Activated naive CD8-positive, alpha-beta T cell treated with anti-CD3 and anti-CD28 coated beads, Interleukin-2, amount 10 ng/mL, durations not matched to agents 7 days and 5 days (primary cell): ENCODE results near the gene SPECC1. TPM values are rescaled to one million over a fixed set of nuclear protein-coding genes. Genes with fewer than 3 reads are reported as not detected.
"Not testable (repeated sequence)": the region's sequence is repeated elsewhere in the genome, so short reads cannot be mapped to it uniquely, and the experiment has no call there.

ENCODE experiments used
- ATAC-seq: fragments of 150-1000 bp; cut with Tn5 transposase; one replicate; pipeline ENCODE4 v1.10.0; 2021; ENCODE audit warnings: low read depth, moderate library complexity
- POLR2A ChIA-PET: fragments of 350-600 bp; sonication (Branson Sonifier 250); formaldehyde crosslinking; loops from one replicate; lab custom pipeline; 2021; ENCODE audit warnings: antibody characterized with exemption; lab: Charles Lee
- DNase-seq: peaks from one replicate; pipeline ENCODE4 v3.0.0; 2021
- H3K27ac Mint-ChIP-seq: one replicate; pipeline ENCODE4 v1.8.0; 2022; ENCODE audit warnings: mild to moderate bottlenecking, mixed read lengths
- H3K27me3 Mint-ChIP-seq: one replicate; pipeline ENCODE4 v1.8.0; 2022; ENCODE audit warnings: mild to moderate bottlenecking, moderate library complexity, mixed read lengths
- H3K36me3 Mint-ChIP-seq: one replicate; pipeline ENCODE4 v1.8.0; 2021; ENCODE audit warnings: mild to moderate bottlenecking, mixed read lengths
- H3K4me1 Mint-ChIP-seq: one replicate; pipeline ENCODE4 v1.8.0; 2021; ENCODE audit warnings: mixed read lengths
- H3K4me3 Mint-ChIP-seq: one replicate; pipeline ENCODE4 v1.8.0; 2022; ENCODE audit warnings: mild to moderate bottlenecking, moderate library complexity, mixed read lengths
- H3K9me3 Mint-ChIP-seq: one replicate; pipeline ENCODE4 v1.8.0; 2021; ENCODE audit warnings: mixed read lengths
- total RNA-seq, 2 experiments: library from RNA; stranded (reverse); gene quantifications; one replicate each; pipeline ENCODE4 v1.2.3, GENCODE V29; 2021

The SPECC1 gene
- total RNA-seq, 2 experiments from 2014 or later, result 8.3 to 10.0 TPM

DNA sequence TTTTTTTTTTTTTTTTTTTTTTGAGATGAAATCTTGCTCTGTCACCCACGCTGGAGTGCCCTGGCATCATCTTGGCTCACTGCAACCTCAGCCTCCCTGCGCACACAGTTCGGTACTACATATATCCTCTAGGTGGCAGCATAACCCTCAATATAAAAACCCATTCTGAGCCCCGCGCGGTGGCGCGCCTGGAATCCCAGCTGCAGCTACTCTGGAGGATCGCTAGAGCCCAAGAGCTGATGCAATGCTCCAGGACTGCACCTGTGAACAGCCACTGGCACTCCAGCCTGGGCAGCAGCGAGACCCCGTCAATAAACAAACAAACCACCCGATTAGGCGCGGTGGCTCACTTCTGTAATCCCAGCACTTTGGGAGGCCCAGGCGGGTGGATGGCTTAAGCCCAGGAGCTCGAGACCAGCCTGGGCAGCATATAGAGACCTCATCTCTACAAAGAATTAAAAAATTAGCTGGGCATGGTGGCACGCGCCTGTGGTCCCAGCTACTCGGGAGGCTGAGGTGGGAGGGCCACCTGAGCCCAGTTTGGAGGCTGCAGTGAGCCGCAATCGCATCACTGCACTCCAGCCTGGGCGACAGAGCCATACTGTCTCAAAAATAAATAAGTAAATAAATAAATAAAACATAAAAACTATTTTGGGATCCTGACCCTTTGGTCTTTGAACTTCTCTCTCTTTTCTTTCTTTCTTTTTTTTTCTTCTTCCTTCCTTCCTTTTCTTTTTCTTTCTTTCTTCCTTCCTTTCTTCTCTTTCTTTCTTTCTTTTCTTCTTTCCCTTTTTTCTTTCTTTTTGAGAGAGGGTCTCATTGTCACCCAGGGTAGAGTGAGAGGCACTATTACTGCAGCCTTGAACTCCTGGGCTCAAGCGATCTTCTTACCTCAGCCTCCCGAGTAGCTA is 16.1 kb upstream of the SPECC1 start:
- H3K4me3 Mint-ChIP-seq, result no peak overlapping the region
- H3K27me3 Mint-ChIP-seq, result peaks cover 12% of the 10 kb centered on the region
- H3K27ac Mint-ChIP-seq, result no peak overlapping the region
- ATAC-seq, result peak; percentile 96
- POLR2A ChIA-PET, result interaction anchor here (0.7 to 1.1 kb wide), 2 partner anchors 15 to 17 kb away, joined by 5 to 9 read pairs; partner anchors contain the start of gene AKAP10
- peak; percentile 73 for DNase-seq
- no peaks in the 10 kb centered on the region for H3K9me3 Mint-ChIP-seq
- no peaks in the 10 kb centered on the region for H3K36me3 Mint-ChIP-seq
- H3K4me1 Mint-ChIP-seq, result peaks cover 6% of the 10 kb centered on the region

GRCh38 chr17:19996086-19996485 is 13.1 kb upstream of the SPECC1 start:
- no peak overlapping the region for H3K4me3 Mint-ChIP-seq
- DNase-seq (no peak), ATAC-seq (no peak)
- peaks cover 9% of the 10 kb centered on the region for H3K27me3 Mint-ChIP-seq
- no peak overlapping the region for H3K27ac Mint-ChIP-seq
- no peaks in the 10 kb centered on the region for H3K36me3 Mint-ChIP-seq
- no peaks in the 10 kb centered on the region for H3K9me3 Mint-ChIP-seq
- peaks cover 6% of the 10 kb centered on the region for H3K4me1 Mint-ChIP-seq
- POLR2A ChIA-PET, result interaction anchor here (1.0 kb wide), 1 partner anchor 18 kb away, joined by 3 read pairs; the partner anchor contains the start of gene AKAP10

DNA sequence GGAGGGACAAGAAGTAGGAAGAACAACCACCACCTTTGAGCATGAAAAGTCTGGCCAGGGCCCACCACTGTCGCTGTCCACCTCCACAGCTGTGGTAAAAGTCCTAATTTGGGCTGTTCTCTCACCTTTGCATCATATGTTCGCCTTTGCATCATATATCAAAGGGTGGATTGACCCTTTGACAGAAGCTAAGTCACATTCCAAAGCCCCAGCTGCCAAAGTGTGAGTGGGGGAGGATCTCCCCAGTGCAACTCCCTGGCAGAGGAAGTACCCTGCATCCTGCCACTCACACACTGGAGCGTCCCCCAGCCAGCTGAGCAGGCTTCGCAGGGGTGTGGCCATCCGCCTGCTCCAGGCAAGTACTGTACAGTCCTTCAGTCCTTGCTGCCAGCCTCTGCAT is 12.7 kb upstream of the SPECC1 start:
- H3K27ac Mint-ChIP-seq, result no peak overlapping the region
- no peak overlapping the region for H3K4me3 Mint-ChIP-seq
- peaks cover 6% of the 10 kb centered on the region for H3K4me1 Mint-ChIP-seq
- POLR2A ChIA-PET, result interaction anchor here (1.0 kb wide), 1 partner anchor 19 kb away, joined by 3 read pairs; the partner anchor contains the start of gene AKAP10
- DNase-seq (no peak), ATAC-seq (no peak)
- H3K27me3 Mint-ChIP-seq, result peaks cover 9% of the 10 kb centered on the region
- no peaks in the 10 kb centered on the region for H3K36me3 Mint-ChIP-seq
- no peaks in the 10 kb centered on the region for H3K9me3 Mint-ChIP-seq

GRCh38 chr17:20008242-20009051 is 712 bp upstream of the SPECC1 start:
- peaks cover 80% of the 10 kb centered on the region for H3K27me3 Mint-ChIP-seq
- H3K9me3 Mint-ChIP-seq, result no peaks in the 10 kb centered on the region
- H3K4me3 Mint-ChIP-seq, result peak overlapping the region; percentile 91
- ATAC-seq (peak; percentile 30), DNase-seq (no peak)
- POLR2A ChIA-PET, result interaction anchor here (0.6 to 1.5 kb wide), 3 partner anchors 13 to 31 kb away, joined by 3 to 8 read pairs (median 5); partner anchors contain the start of gene AKAP10
- peaks cover 11% of the 10 kb centered on the region for H3K4me1 Mint-ChIP-seq
- no peaks in the 10 kb centered on the region for H3K36me3 Mint-ChIP-seq
- no peak overlapping the region for H3K27ac Mint-ChIP-seq

GRCh38 chr17:20009052-20009301 is 182 bp upstream of the SPECC1 start:
- DNase-seq (no peak), ATAC-seq (no peak)
- Mint-ChIP-seq H3K27ac (peak overlapping the region; percentile 40), H3K9me3 (no peaks in the 10 kb centered on the region), H3K36me3 (no peaks in the 10 kb centered on the region), H3K4me3 (peak overlapping the region; percentile 91), H3K4me1 (peaks cover 11% of the 10 kb centered on the region), H3K27me3 (peaks cover 83% of the 10 kb centered on the region)
- POLR2A ChIA-PET, result interaction anchor here (0.9 to 1.5 kb wide), 2 partner anchors 14 to 31 kb away, joined by 3 to 5 read pairs; partner anchors contain the start of gene AKAP10

DNA sequence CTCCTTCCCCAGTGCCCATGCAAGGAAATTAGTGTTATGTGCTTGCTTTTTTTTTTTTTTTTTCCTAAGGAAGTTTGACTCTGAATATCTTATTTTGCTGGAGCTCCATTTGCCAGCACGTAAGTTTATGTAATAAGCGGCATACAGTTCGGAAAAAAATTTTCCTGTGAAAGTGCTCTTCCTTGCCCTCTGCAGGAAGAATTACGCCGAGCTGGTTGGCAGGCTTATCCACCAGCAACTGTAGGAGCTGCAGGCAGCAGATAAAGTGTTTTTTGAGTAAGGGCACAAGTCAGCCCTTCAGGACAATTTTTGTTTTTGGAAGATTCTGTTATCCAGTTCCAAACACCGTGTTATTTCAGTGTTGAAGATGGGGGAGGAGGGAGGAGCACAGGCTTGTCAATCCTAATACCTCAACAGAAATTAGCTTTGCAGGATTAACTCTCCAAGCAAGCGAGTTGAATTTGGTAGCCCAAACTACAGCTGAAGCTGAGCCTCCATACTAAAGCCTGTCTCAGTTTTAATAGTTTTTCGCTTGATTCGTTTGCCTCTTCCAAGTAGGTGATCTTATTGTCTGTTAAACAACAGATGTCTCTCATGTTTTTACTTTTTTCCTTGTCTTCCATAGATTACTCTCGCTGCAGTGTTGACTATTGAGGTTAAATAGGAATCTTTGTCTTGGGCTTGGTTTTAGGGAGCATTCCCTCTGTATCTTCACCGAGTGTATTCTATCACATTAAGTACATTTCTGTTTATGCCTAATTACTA is 1.1 kb downstream of the SPECC1 start:
- H3K27ac Mint-ChIP-seq, result no peak overlapping the region
- ATAC-seq, result no peak
- DNase-seq, result no peak
- peaks cover 11% of the 10 kb centered on the region for H3K4me1 Mint-ChIP-seq
- peak overlapping the region; percentile 76 for H3K4me3 Mint-ChIP-seq
- POLR2A ChIA-PET, result interaction anchor here (0.7 to 1.5 kb wide), 3 partner anchors 33 to 142 kb away, joined by 3 to 8 read pairs (median 7); partner anchors contain the start of gene AKAP10
- H3K36me3 Mint-ChIP-seq, result no peaks in the 10 kb centered on the region
- no peaks in the 10 kb centered on the region for H3K9me3 Mint-ChIP-seq
- peaks cover 83% of the 10 kb centered on the region for H3K27me3 Mint-ChIP-seq

GRCh38 chr17:20010936-20011335 is 1.8 kb downstream of the SPECC1 start:
- Mint-ChIP-seq H3K4me3 (no peak overlapping the region), H3K4me1 (peaks cover 11% of the 10 kb centered on the region), H3K9me3 (no peaks in the 10 kb centered on the region), H3K36me3 (no peaks in the 10 kb centered on the region), H3K27me3 (peaks cover 77% of the 10 kb centered on the region), H3K27ac (no peak overlapping the region)
- POLR2A ChIA-PET, result interaction anchor here (0.9 to 1.5 kb wide), 2 partner anchors 33 to 61 kb away, joined by 3 to 8 read pairs; partner anchors contain the start of gene AKAP10
- DNase-seq, result no peak
- ATAC-seq, result no peak

DNA sequence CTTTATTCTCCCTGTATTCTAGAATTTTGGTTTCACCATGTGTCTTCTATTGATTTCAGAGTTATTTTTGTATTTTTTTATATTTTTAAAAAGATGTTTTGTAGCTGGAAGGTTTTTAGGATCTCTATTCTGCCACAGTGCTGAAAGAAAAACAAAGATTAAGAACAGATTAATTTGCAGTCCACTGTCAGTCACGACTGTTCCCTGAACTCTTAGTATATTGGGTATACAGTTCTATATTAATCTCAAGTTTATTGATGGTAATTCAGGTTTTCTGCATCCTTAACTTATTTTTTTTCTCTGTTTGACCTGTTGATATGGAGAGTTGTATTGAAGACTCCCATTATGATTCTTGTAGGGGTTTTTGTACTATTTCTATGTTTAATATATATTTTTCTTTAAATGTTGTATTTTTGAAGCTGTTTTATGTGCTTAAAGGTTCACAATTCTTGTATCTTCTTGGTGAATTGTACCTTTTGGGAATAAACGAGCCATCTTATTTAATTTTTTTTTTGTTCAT is 2.9 kb downstream of the SPECC1 start:
- DNase-seq (no peak), ATAC-seq (no peak)
- H3K36me3 Mint-ChIP-seq, result no peaks in the 10 kb centered on the region
- no peak overlapping the region for H3K27ac Mint-ChIP-seq
- peaks cover 11% of the 10 kb centered on the region for H3K4me1 Mint-ChIP-seq
- no peak overlapping the region for H3K4me3 Mint-ChIP-seq
- H3K9me3 Mint-ChIP-seq, result no peaks in the 10 kb centered on the region
- peaks cover 65% of the 10 kb centered on the region for H3K27me3 Mint-ChIP-seq
- POLR2A ChIA-PET, result no interaction called here

DNA sequence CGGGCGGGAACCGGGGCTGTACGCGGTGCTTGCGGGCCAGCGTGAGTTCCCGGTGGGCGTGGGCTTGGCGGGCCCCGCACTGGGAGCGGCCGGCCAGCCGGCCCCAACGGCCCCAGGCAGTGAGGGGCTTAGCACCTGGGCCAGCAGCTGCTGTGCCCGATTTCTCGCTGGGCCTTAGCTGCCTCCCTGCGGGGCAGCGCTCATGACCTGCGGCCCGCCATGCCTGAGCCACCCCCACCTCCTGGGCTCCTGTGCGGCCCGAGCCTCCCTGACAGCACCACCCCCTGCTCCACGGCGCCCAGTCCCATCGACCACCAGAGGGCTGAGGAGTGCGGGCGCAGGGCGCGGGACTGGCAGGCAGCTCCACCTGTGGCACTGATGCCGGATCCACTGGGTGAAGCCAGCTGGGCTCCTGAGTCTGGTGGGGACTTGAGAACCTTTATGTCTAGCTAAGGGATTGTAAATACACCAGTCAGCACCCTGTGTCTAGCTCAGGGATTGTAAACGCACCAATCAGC is 7.4 kb downstream of the SPECC1 start:
- H3K4me3 Mint-ChIP-seq, H3K36me3 Mint-ChIP-seq, DNase-seq, H3K9me3 Mint-ChIP-seq, H3K4me1 Mint-ChIP-seq, ATAC-seq, H3K27ac Mint-ChIP-seq, POLR2A ChIA-PET: not testable (repeated sequence)
- H3K27me3 Mint-ChIP-seq, result peaks cover 30% of the 10 kb centered on the region

DNA sequence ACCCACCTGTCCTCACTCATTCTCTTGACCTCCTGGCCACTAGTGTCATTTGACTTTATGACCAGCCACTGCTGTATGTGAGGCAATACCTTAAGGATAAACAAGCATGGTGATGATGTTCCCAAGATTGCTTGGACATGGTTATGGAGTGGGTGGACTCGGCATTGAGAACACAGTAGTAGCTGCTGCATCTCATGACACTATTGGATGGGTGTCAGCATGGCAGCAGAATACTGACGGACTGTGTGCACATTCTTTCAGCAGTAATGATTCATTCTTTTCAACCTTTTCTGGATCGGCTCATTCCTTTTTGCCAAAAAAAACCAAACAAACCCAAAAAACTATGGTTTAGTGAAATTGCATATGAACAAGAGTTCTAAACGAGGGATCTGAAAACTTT is 13.5 kb downstream of the SPECC1 start:
- Mint-ChIP-seq H3K36me3 (no peaks in the 10 kb centered on the region), H3K9me3 (no peaks in the 10 kb centered on the region), H3K27ac (no peak overlapping the region), H3K4me3 (no peak overlapping the region), H3K27me3 (peaks cover 5% of the 10 kb centered on the region), H3K4me1 (no peaks in the 10 kb centered on the region)
- ATAC-seq (no peak), DNase-seq (no peak)
- POLR2A ChIA-PET, result interaction anchor here (1.5 kb wide), 1 partner anchor 14 kb away, joined by 3 read pairs; the partner anchor contains the start of gene SPECC1

- ATAC-seq (no peak), DNase-seq (no peak)
- peaks cover 2% of the 10 kb centered on the region for H3K4me1 Mint-ChIP-seq
- H3K9me3 Mint-ChIP-seq, result no peaks in the 10 kb centered on the region
- POLR2A ChIA-PET, result no interaction called here
- no peak overlapping the region for H3K4me3 Mint-ChIP-seq
- peaks cover 20% of the 10 kb centered on the region for H3K27me3 Mint-ChIP-seq
- H3K36me3 Mint-ChIP-seq, result no peaks in the 10 kb centered on the region
- H3K27ac Mint-ChIP-seq, result no peak overlapping the region
Measured at GRCh38 chr17:20026960-20027359, 17.8 kb downstream of the SPECC1 start.

DNA sequence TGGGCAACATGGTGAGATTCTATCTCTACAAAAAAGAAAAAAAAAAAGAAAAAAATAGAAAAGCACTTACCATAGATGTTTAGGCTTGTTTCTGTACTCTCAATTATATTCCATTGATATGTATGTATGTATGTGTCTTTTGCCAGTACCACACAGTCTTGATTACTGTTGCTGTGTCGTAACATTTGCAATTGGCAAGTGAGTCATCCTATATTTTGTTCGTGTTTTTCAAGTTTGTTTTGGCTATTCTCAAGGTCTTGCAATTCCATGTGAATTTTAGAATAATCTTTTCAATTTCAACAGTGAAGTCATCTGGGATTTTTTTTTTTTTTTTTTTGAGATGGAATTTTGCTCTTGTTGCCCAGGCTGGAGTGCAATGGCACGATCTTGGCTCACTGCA is 19.3 kb downstream of the SPECC1 start:
- no peaks in the 10 kb centered on the region for H3K9me3 Mint-ChIP-seq
- H3K27me3 Mint-ChIP-seq, result peaks cover 20% of the 10 kb centered on the region
- H3K4me3 Mint-ChIP-seq, result no peak overlapping the region
- POLR2A ChIA-PET, result no interaction called here
- ATAC-seq (no peak), DNase-seq (no peak)
- H3K27ac Mint-ChIP-seq, result no peak overlapping the region
- peaks cover 5% of the 10 kb centered on the region for H3K4me1 Mint-ChIP-seq
- H3K36me3 Mint-ChIP-seq, result no peaks in the 10 kb centered on the region
